Endothelial cell of umbilical vein (primary cell): ENCODE data around the gene SAMD4B. TPM values are rescaled to one million over a fixed set of nuclear protein-coding genes. Genes with fewer than 3 reads are reported as not detected.

Experiments
- BruUV-seq: library from RNA; stranded (reverse); fragments of 400-500 nt; replicated peaks from 2 replicates; lab custom pipeline; 2021; lab: Mats Ljungman, UMichigan
- CTCF ChIA-PET: fragments of 300-600, 350-600 bp; sonication (Branson Sonifier 250); formaldehyde crosslinking; loops from one replicate; lab custom pipeline; 2021; ENCODE audit warnings: antibody characterized with exemption, inconsistent platforms; lab: Charles Lee
- POLR2A ChIA-PET: fragments of 300-600, 350-600 bp; sonication (Branson Sonifier 250); formaldehyde crosslinking; loops from one replicate; lab custom pipeline; 2021; ENCODE audit warnings: antibody characterized with exemption, inconsistent platforms; lab: Charles Lee
- DNase-seq: peaks from one replicate; pipeline ENCODE4 v3.0.0-alpha.2; 2011; ENCODE audit warnings: low read depth, low spot score
- FAIRE-seq: peaks from 2 replicates; lab custom pipeline; 2011; peaks lifted over from hg19 to GRCh38; lab: Jason Lieb, UNC
- H2AFZ ChIP-seq: 2 replicates; pipeline ENCODE4 v1.6.0; 2012; ENCODE audit warnings: low read depth, low read length, control low read depth, inconsistent platforms
- H3K27ac ChIP-seq: 2 replicates; pipeline ENCODE4 v1.5.1; 2011; ENCODE audit warnings: low read depth, mild to moderate bottlenecking, control low read depth, low read length, moderate library complexity; ENCODE audit not compliant: insufficient read depth
- H3K27me3 ChIP-seq, 2 experiments: 2 replicates each; pipeline versions ENCODE4 v1.6.0 to v1.6.1; 2011; ENCODE audit warnings: low read length in 2 of 2, mixed read lengths in 1 of 2; ENCODE audit not compliant: control insufficient read depth in 2 of 2, insufficient read depth in 2 of 2
- H3K36me3 ChIP-seq, 2 experiments: 2 replicates in 1 of 2; 3 replicates in 1 of 2; pipeline ENCODE4 v1.5.1; 2011; ENCODE audit warnings: low read length in 2 of 2, mild to moderate bottlenecking in 1 of 2, moderate library complexity in 1 of 2; ENCODE audit not compliant: control insufficient read depth in 2 of 2, insufficient read depth in 2 of 2; ENCODE audit errors: extremely low read depth in 1 of 2
- H3K4me1 ChIP-seq: 3 replicates; pipeline ENCODE4 v1.5.1; 2011; ENCODE audit warnings: mild to moderate bottlenecking, low read length; ENCODE audit not compliant: control insufficient read depth, insufficient read depth; ENCODE audit errors: extremely low read depth
- H3K4me2 ChIP-seq: 2 replicates; pipeline ENCODE4 v1.6.1; 2011; ENCODE audit warnings: low read length, control low read depth, mixed read lengths; ENCODE audit not compliant: insufficient read depth
- H3K4me3 ChIP-seq, 3 experiments: fragments of 200-600 bp in 1 of 3; sonication (generic), shearing (Covaris generic) in 1 of 3; replicated peaks in 1 of 3; 2 replicates each; pipeline ENCODE4 v1.5.1; 2011 to 2016; ENCODE audit warnings: control low read depth in 3 of 3, low read length in 3 of 3, mild to moderate bottlenecking in 2 of 3, inconsistent platforms in 1 of 3, low read depth in 1 of 3, moderate library complexity in 1 of 3; ENCODE audit not compliant: insufficient read depth in 1 of 3
- H3K79me2 ChIP-seq: 2 replicates; pipeline ENCODE4 v1.6.0; 2012; ENCODE audit warnings: low read length, inconsistent platforms; ENCODE audit not compliant: control insufficient read depth, insufficient read depth
- H3K9ac ChIP-seq: replicated peaks from 2 replicates; pipeline ENCODE3; 2011; ENCODE audit warnings: low read length, control low read depth; ENCODE audit not compliant: insufficient read depth; ENCODE audit errors: extremely low read depth
- H3K9me1 ChIP-seq: replicated peaks from 3 replicates; pipeline ENCODE4 v1.6.0; 2011; ENCODE audit warnings: mild to moderate bottlenecking, low read length; ENCODE audit not compliant: control insufficient read depth, insufficient read depth; ENCODE audit errors: extremely low read depth
- H3K9me3 ChIP-seq: replicated peaks from 2 replicates; pipeline ENCODE4 v1.5.1; 2012; ENCODE audit warnings: low read length, inconsistent platforms; ENCODE audit not compliant: control insufficient read depth, insufficient read depth
- H4K20me1 ChIP-seq: replicated peaks from 2 replicates; pipeline ENCODE3; 2011; ENCODE audit warnings: mild to moderate bottlenecking, low read length; ENCODE audit not compliant: control insufficient read depth, insufficient read depth; ENCODE audit errors: extremely low read depth
- CTCF ChIP-seq, 2 donors: IDR thresholded peaks; 1 replicate in 1 of 2; 2 replicates in 1 of 2; pipeline ENCODE4 v1.5.1; 2011; ENCODE audit warnings: low read length in 2 of 2, mild to moderate bottlenecking in 2 of 2, moderate library complexity in 2 of 2, control low read depth in 1 of 2, inconsistent platforms in 1 of 2, low read depth in 1 of 2; ENCODE audit not compliant: insufficient read depth in 1 of 2; ENCODE audit errors: extremely low read depth in 1 of 2
- EZH2 ChIP-seq: IDR thresholded peaks from 2 replicates; pipeline ENCODE4 v1.6.1; 2012; ENCODE audit warnings: borderline replicate concordance, low read depth, mild to moderate bottlenecking, moderate library complexity, low read length, inconsistent platforms; ENCODE audit not compliant: severe bottlenecking
- FOS ChIP-seq: IDR thresholded peaks from 2 replicates; pipeline ENCODE4 v1.6.1; 2011; ENCODE audit warnings: mild to moderate bottlenecking, low read length, moderate library complexity, borderline replicate concordance; ENCODE audit not compliant: insufficient read depth
- GATA2 ChIP-seq: IDR thresholded peaks from 2 replicates; pipeline ENCODE4 v1.7.0; 2011; ENCODE audit warnings: low read depth, mild to moderate bottlenecking, moderate library complexity, mixed read lengths, low read length; ENCODE audit not compliant: insufficient read length, insufficient read depth
- JUN ChIP-seq: IDR thresholded peaks from 2 replicates; pipeline ENCODE4 v1.6.1; 2011; ENCODE audit warnings: borderline replicate concordance, low read depth; ENCODE audit not compliant: insufficient read length, insufficient read depth
- MYC ChIP-seq: IDR thresholded peaks from one replicate; pipeline ENCODE4 v1.6.1; 2011; ENCODE audit warnings: mild to moderate bottlenecking, low read depth, low read length
- POLR2A ChIP-seq: IDR thresholded peaks from 2 replicates; pipeline ENCODE4 v1.6.1; 2012; ENCODE audit warnings: low read depth, mild to moderate bottlenecking, control low read depth, low read length
- POLR2AphosphoS5 ChIP-seq: IDR thresholded peaks from 2 replicates; pipeline ENCODE4 v1.6.1; 2012; ENCODE audit warnings: low read depth, mild to moderate bottlenecking, control low read depth, low read length, moderate library complexity; ENCODE audit not compliant: insufficient read depth
- dilution Hi-C: fragments of 300-500 bp; cut with MboI; formaldehyde crosslinking; loops from one replicate; pipeline ENCODE4 v1.15.0; 2019; ENCODE audit warnings: low sequenced_read_pairs; ENCODE audit not compliant: extremely low pct_ligation_motif_present
- intact Hi-C: fragments of 100-400 bp; cut with micrococcal nuclease; formaldehyde crosslinking; loops from one replicate; pipeline ENCODE4 v1.10.0; 2022
- polyA plus RNA-seq, 4 experiments: library from polyadenylated mRNA; depleted of rRNA in 3 of 4; stranded (reverse) in 3 of 4; unstranded in 1 of 4; fragments of >200 nt; gene quantifications; 2 replicates each; pipeline versions ENCODE4 v1.2.1 to v1.2.3, GENCODE V29; 2011 to 2012; ENCODE audit warnings: missing spikeins in 1 of 4
- total RNA-seq: library from RNA; stranded (reverse); gene quantifications from 2 replicates; pipeline ENCODE4 v1.2.3, GENCODE V29; 2021
- TF ChIP-seq, protein P1 (sequence below): IDR thresholded peaks from 2 replicates; pipeline ENCODE4 v1.6.1; 2011; ENCODE audit not compliant: insufficient read depth, insufficient read length

The SAMD4B gene
- total and polyA plus RNA-seq, 2 donors (not counting 3 experiments of a cell fraction or from before 2014, with no cell fraction given): 82.1 to 84.2 TPM

GRCh38 chr19:39390451-39390750, 48.2 kb downstream of the SAMD4B start:
- H3K4me3 ChIP-seq: peak overlapping the region; percentile 31 to 84 (median 83)
- peaks cover 11% of the 10 kb centered on the region for H3K79me2 ChIP-seq
- H3K9ac ChIP-seq: peak overlapping the region; percentile 89
- CTCF ChIA-PET: interaction anchor here (1.8 to 2.0 kb wide), 4 partner anchors 13 to 268 kb away, joined by 6 to 11 read pairs (median 7); partner anchors contain the start of gene PLEKHG2
- peak overlapping the region; percentile 86 for H3K4me2 ChIP-seq
- peaks cover 7 to 35% of the 10 kb centered on the region in 2 experiments for H3K36me3 ChIP-seq
- dilution Hi-C loops (no loop called here), intact Hi-C loops (loop anchor here (5.0 kb wide), 1 partner anchor 263 kb away; the partner anchor contains the start of gene PAK4)
- peaks cover 9% of the 10 kb centered on the region for H3K4me1 ChIP-seq
- H3K27me3 ChIP-seq: no peaks in the 10 kb centered on the region
- H3K27ac ChIP-seq: peak overlapping the region; percentile 83
- BruUV-seq: TSS peak; percentile 61
- POLR2A ChIA-PET: interaction anchor here (1.2 to 1.4 kb wide), 5 partner anchors 10 to 45 kb away, joined by 3 to 11 read pairs (median 3); partner anchors contain the start of gene RPS16
- TF ChIP-seq POLR2A (no peak), EZH2 (no peak), FOS (no peak), GATA2 (no peak), CTCF (IDR thresholded peaks at IDR 0.05; ENCODE audit: extremely low read depth in 1 of 2, insufficient read depth in 1 of 2, low read depth in 1 of 2, low read length in 2 of 2) (no peak), JUN (no peak), MYC (no peak), POLR2AphosphoS5 (no peak)
- TF ChIP-seq, protein P1, sequence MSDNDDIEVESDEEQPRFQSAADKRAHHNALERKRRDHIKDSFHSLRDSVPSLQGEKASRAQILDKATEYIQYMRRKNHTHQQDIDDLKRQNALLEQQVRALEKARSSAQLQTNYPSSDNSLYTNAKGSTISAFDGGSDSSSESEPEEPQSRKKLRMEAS: no peak
- FAIRE-seq (peak; percentile 48), DNase-seq (no peak)
- H4K20me1 ChIP-seq: no peaks in the 10 kb centered on the region
- H2AFZ ChIP-seq: peak overlapping the region; percentile 39
- H3K9me3 ChIP-seq: no peaks in the 10 kb centered on the region
- no peaks in the 10 kb centered on the region for H3K9me1 ChIP-seq
